ENCODE measurements around the gene NDUFB2.

Gene NDUFB2

GRCh38 chr7:140745266-140746058 lies 49.0 kb downstream of the NDUFB2 start:
- no peak for DNase-seq

GRCh38 chr7:140746751-140747150 lies 50.2 kb downstream of the NDUFB2 start:
- DNase-seq = no peak

GRCh38 chr7:140752533-140752932 lies 56.0 kb downstream of the NDUFB2 start:
- no peak for DNase-seq

- DNase-seq = no peak
These were observed 58.0 kb downstream of the NDUFB2 start for GRCh38 chr7:140754506-140754905.

All from central memory CD4-positive, alpha-beta T cell (primary cell).